Heart right ventricle (tissue), 16 donors: Measurements from ENCODE around the gene BRD4. TPM values are rescaled to one million over a fixed set of nuclear protein-coding genes. Genes with fewer than 3 reads are reported as not detected.

Experiments
- ATAC-seq, 8 donors: fragments of 200-7000 bp; cut with Tn5 transposase; one replicate each; pipeline ENCODE4 v1.9.1; 2020; ENCODE audit warnings: mild to moderate bottlenecking in 8 of 8, moderate library complexity in 8 of 8, moderate number of reproducible peaks in 1 of 8
- DNase-seq, 2 donors: peaks; one replicate each; pipeline ENCODE4 v3.0.0-alpha.2; 2020
- H3K27ac ChIP-seq, 10 donors: fragments of 200-600 bp; sonication (generic) in 2 of 10; one replicate each; pipeline versions ENCODE4 v1.5.0 to v1.8.0; 2020 to 2022; ENCODE audit warnings: mild to moderate bottlenecking in 3 of 10
- H3K27me3 ChIP-seq, 7 donors: fragments of 200-600 bp; one replicate each; pipeline ENCODE4 v1.8.0; 2021 to 2022; ENCODE audit warnings: mild to moderate bottlenecking in 2 of 7
- H3K36me3 ChIP-seq, 9 donors: fragments of 200-600 bp; sonication (generic) in 1 of 9; one replicate each; pipeline versions ENCODE4 v1.5.0 to v1.8.0; 2020 to 2022; ENCODE audit warnings: mild to moderate bottlenecking in 2 of 9
- H3K4me1 ChIP-seq, 9 donors: fragments of 200-600 bp; sonication (generic) in 1 of 9; one replicate each; pipeline versions ENCODE4 v1.5.0 to v1.8.0; 2020 to 2022; ENCODE audit warnings: mild to moderate bottlenecking in 4 of 9
- H3K4me3 ChIP-seq, 10 donors: fragments of 200-600 bp; sonication (generic) in 2 of 10; one replicate each; pipeline versions ENCODE4 v1.5.0 to v1.8.0; 2020 to 2022; ENCODE audit warnings: mild to moderate bottlenecking in 7 of 10, moderate library complexity in 2 of 10
- H3K9me3 ChIP-seq, 11 donors: fragments of 200-600 bp in 10 of 11; sonication (generic) in 2 of 11; one replicate each; pipeline versions ENCODE4 v1.5.0 to v1.8.0; 2013 to 2022; ENCODE audit warnings: mild to moderate bottlenecking in 2 of 11, control low read depth in 1 of 11, moderate library complexity in 1 of 11
- CTCF ChIP-seq, 9 donors: fragments of 200-600 bp; sonication (generic) in 2 of 9; IDR thresholded peaks; one replicate each; pipeline versions ENCODE4 v1.5.0 to v1.8.0; 2021 to 2022; ENCODE audit warnings: antibody characterized with exemption in 9 of 9, mild to moderate bottlenecking in 5 of 9, moderate library complexity in 1 of 9
- WGBS, 2 donors: extraction: QIAGEN DNeasy Blood & Tissue Kit; methylation state at CpG; one replicate each; pipeline ENCODE4 v1.1.7; 2013; ENCODE audit warnings: inconsistent platforms in 1 of 2; 5-methylcytosine and 5-hydroxymethylcytosine counted together
- intact Hi-C, 10 donors: fragments of 100-400 bp; cut with DNase I; formaldehyde crosslinking; loops; one replicate each; pipeline versions ENCODE4 v1.11.1 to v1.14.2; 2022
- polyA plus RNA-seq, 2 donors: library from polyadenylated mRNA; stranded (reverse); fragments of 200-250 nt; gene quantifications; one replicate each; pipeline ENCODE4 v1.2.3, GENCODE V29; 2013
- total RNA-seq, 10 donors: library from RNA; stranded (reverse); fragmentation: NEBNext Ultra II Directional in 3 of 10; extraction: Animal tissue kit (Norgen Biotek cat#: 25700) in 3 of 10; gene quantifications; one replicate each; pipeline versions ENCODE4 v1.2.1 to v1.2.4, GENCODE V29; 2021 to 2023
- donor health status: Arrhythmogenic right ventricular cardiomyopathy.
- donor health status: ischemic (EF 13 %, LVEDD 7.1; RV severe dilation, severe dysfunction).
- donor health status: healthy with polysubstance abuse.
- donor health status: DM: no; HTN: yes; CAD: no.
- donor health status: DM: no; HTN: no; CAD: no.
- donor health status: ischemic (EF 25% LVEDD 6.9; RV normal size, moderate dysfunction).
- donor health status: ischemic (EF 25% LVEDD 5.7; RV mildly dilated, moderate dysfunction).
- donor health status: healthy.
- donor health status: DM: yes; HTN: yes; CAD: no.
- donor health status: Ischemic cardiomyopathy.
- donor health status: ischemic (EF 35%, LVEDD 5.7; RV mildly dilated, moderate dysfunction).
- donor health status: nonischemic (EF 11% LVEDD 7.7; RV severe dilation, severe dysfunction).
- donor health status: DM: yes; HTN: yes; CAD: no.
- donor health status: PGD.
- donor health status: ischemic (EF 29% LVEDD 5.4; RV normal size, mild dysfunction).
- donor health status: nonischemic (EF 23%, LVEDD 6.1; RV moderate dilation, normal function).

Gene BRD4
- total and polyA plus RNA-seq, 12 donors, result 31.2 to 85.1 (median 53.6) TPM

DNA sequence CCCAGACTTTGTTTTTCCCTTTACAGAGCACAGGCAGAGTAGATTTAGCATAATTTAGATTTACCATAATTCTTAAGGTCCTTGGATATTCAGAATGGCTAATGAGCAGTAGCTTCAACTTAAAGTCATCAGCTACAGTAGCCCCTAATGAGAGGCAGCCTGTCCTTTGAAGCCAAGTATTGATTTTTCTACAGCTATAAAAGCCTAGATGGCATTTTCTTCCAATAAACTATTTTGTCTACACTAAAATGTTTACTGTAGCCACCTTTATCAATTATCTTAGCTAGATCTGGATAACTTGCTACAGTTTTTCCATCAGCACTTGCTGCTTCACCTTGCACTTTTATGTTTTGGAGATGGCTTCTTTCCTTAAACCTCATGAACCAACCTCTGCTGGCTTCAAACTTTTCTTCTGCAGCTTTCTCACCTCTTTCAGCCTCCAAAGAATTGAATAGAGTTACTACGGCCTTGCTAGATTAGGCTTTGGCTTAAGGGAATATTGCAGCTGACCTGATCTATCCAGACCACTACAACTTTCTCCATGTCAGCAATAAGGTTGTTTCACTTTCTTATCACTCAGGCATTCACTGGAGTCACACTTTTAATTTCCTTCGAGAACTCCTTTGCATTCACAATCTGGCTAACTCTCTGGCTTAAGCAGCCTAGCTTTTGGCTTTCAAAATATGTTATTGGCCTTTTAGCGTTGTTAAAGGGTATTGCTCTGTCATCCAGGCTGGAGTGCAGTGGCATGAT, 26.6 kb downstream of the BRD4 start:
- intact Hi-C loops, result no loop called here

GRCh38 chr19:15304140-15304705, 28.1 kb downstream of the BRD4 start:
- H3K4me1 ChIP-seq, result peaks cover 15 to 91% (median 85%) of the 10 kb centered on the region in 9 donors
- H3K27ac ChIP-seq, result peak overlapping the region in 2 of 10 donors; percentile 6 to 49
- peak; percentile 39 to 57 for DNase-seq

More for the DNA sequence above, 26.6 kb downstream of the BRD4 start:
- DNase-seq, result no peak
- no peak overlapping the region for H3K4me3 ChIP-seq
- no peak for ATAC-seq
- 82 to 87% methylated on average over 3 of the region's 3 CpGs for WGBS, 2 donors
- peaks cover 0 to 10% (median 0%) of the 10 kb centered on the region in 11 donors for H3K9me3 ChIP-seq
- no peaks in the 10 kb centered on the region for H3K36me3 ChIP-seq
- H3K27me3 ChIP-seq, result no peaks in the 10 kb centered on the region
- TF ChIP-seq CTCF (IDR thresholded peaks at IDR 0.05), result no peak
- peaks cover 15 to 91% (median 78%) of the 10 kb centered on the region in 9 donors for H3K4me1 ChIP-seq
- no peak overlapping the region for H3K27ac ChIP-seq

DNA sequence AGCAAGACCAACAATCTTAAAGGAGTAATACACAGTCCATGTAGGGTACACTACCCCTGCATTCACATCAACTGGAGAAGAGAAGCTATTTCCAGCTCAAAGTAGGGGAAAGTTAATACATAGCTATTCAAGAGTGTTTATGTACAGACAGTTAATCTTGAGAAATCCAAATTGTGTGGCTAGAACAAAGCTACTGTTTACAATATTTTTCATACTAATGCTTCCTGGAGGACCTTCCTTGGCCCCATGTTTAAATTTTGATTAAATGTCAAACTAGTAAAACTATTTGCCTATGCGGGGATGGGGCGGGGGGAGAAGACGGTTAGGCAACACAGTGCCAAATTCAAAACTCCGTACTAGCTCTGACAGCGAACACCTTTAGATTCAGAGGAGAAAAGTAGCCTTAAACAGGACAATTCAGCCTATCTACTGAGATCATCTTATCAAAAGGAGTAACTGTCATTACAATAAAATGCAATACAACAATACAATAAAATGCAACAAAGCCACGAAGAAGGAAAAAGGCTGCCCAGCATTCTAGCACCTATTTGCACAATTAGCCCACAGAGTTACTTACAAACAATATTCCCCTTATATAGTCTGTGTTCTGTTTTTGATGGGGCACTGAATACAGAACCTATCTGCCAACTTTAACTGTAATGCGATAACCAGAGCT, 29.1 kb downstream of the BRD4 start:
- no peaks in the 10 kb centered on the region for H3K27me3 ChIP-seq
- ATAC-seq (no peak), DNase-seq (no peak)
- H3K9me3 ChIP-seq, result peaks cover 0 to 10% (median 0%) of the 10 kb centered on the region in 11 donors
- TF ChIP-seq CTCF (IDR thresholded peaks at IDR 0.05), result no peak
- H3K4me1 ChIP-seq, result peaks cover 15 to 95% (median 90%) of the 10 kb centered on the region in 9 donors
- peak overlapping the region in 2 of 10 donors; percentile 3 to 24 for H3K27ac ChIP-seq
- no peak overlapping the region for H3K4me3 ChIP-seq
- 66 to 71% methylated on average over 7 of the region's 7 CpGs for WGBS, 2 donors
- intact Hi-C loops, result no loop called here
- no peaks in the 10 kb centered on the region for H3K36me3 ChIP-seq

More at GRCh38 chr19:15304140-15304705, 28.1 kb downstream of the BRD4 start:
- 31 to 45% methylated on average over 10 of the region's 10 CpGs for WGBS, 2 donors
- ATAC-seq, result peak; percentile 52 to 86 (median 80)
- Histone ChIP-seq H3K4me3 (no peak overlapping the region), H3K27me3 (no peaks in the 10 kb centered on the region), H3K36me3 (no peaks in the 10 kb centered on the region), H3K9me3 (peaks cover 0 to 10% (median 0%) of the 10 kb centered on the region in 11 donors)
- intact Hi-C loops, result no loop called here
- no peak for TF ChIP-seq CTCF (IDR thresholded peaks at IDR 0.05)

GRCh38 chr19:15300533-15301197, 31.7 kb downstream of the BRD4 start:
- WGBS, 2 donors, result 80% methylated on average over 6 of the region's 6 CpGs
- H3K4me1 ChIP-seq, result peaks cover 33 to 99% (median 94%) of the 10 kb centered on the region in 9 donors
- H3K27ac ChIP-seq, result no peak overlapping the region
- no peaks in the 10 kb centered on the region for H3K27me3 ChIP-seq
- H3K9me3 ChIP-seq, result peaks cover 0 to 8% (median 0%) of the 10 kb centered on the region in 11 donors
- ATAC-seq, result no peak
- no peak for TF ChIP-seq CTCF (IDR thresholded peaks at IDR 0.05)
- no peak overlapping the region for H3K4me3 ChIP-seq
- DNase-seq, result no peak
- peaks cover 0 to 9% (median 0%) of the 10 kb centered on the region in 9 donors for H3K36me3 ChIP-seq
- intact Hi-C loops, result no loop called here
